ENCODE measurements around the gene LRRC43.

LRRC43 gene

GRCh38 chr12:122182887-122183587, at the start of gene LRRC43:
LRRC43 (plus strand) TSS chr12:122183123; CDS start chr12:122183145, 22 bp downstream.
- H3K4me3 Mint-ChIP-seq = peak within 1 kb of the TSS; percentile 80
- no peak for TF ChIP-seq CTCF (IDR thresholded peaks at IDR 0.05)
- H3K36me3 Mint-ChIP-seq (ENCODE audit: low read depth) = no peaks in the 10 kb centered on the region
- H3K9me3 Mint-ChIP-seq = no peaks in the 10 kb centered on the region
- peaks cover 45% of the 10 kb centered on the region for H3K27me3 Mint-ChIP-seq (ENCODE audit: low read depth, poor library complexity)
- DNase-seq = peak; percentile 78
- H3K4me1 Mint-ChIP-seq = peaks cover 22% of the 10 kb centered on the region
- H3K27ac Mint-ChIP-seq = no peak within 1 kb of the TSS

- Mint-ChIP-seq H3K36me3 (ENCODE audit: low read depth) (peaks cover 16% of the 10 kb centered on the region), H3K4me1 (peaks cover 13% of the 10 kb centered on the region), H3K27me3 (ENCODE audit: low read depth, poor library complexity) (no peaks in the 10 kb centered on the region), H3K9me3 (no peaks in the 10 kb centered on the region), H3K4me3 (no peak overlapping the region), H3K27ac (no peak overlapping the region)
- DNase-seq = no peak
- TF ChIP-seq CTCF (IDR thresholded peaks at IDR 0.05) = no peak
Observed at GRCh38 chr12:122133192-122133950, 49.6 kb upstream of the LRRC43 start.

- H3K4me1 Mint-ChIP-seq = peaks cover 13% of the 10 kb centered on the region
- TF ChIP-seq CTCF (IDR thresholded peaks at IDR 0.05) = no peak
- peaks cover 3% of the 10 kb centered on the region for H3K27me3 Mint-ChIP-seq (ENCODE audit: low read depth, poor library complexity)
- no peak overlapping the region for H3K27ac Mint-ChIP-seq
- no peak for DNase-seq
- H3K36me3 Mint-ChIP-seq (ENCODE audit: low read depth) = peaks cover 22% of the 10 kb centered on the region
- H3K4me3 Mint-ChIP-seq = no peak overlapping the region
- no peaks in the 10 kb centered on the region for H3K9me3 Mint-ChIP-seq
Observed at GRCh38 chr12:122135437-122136031, 47.4 kb upstream of the LRRC43 start.

GRCh38 chr12:122137229-122137628, 45.7 kb upstream of the LRRC43 start:
- peaks cover 4% of the 10 kb centered on the region for H3K27me3 Mint-ChIP-seq (ENCODE audit: low read depth, poor library complexity)
- no peaks in the 10 kb centered on the region for H3K9me3 Mint-ChIP-seq
- no peak overlapping the region for H3K27ac Mint-ChIP-seq
- H3K4me1 Mint-ChIP-seq = peaks cover 13% of the 10 kb centered on the region
- peak; percentile 48 for DNase-seq
- peaks cover 39% of the 10 kb centered on the region for H3K36me3 Mint-ChIP-seq (ENCODE audit: low read depth)
- TF ChIP-seq CTCF (IDR thresholded peaks at IDR 0.05) = peak; percentile 44
- no peak overlapping the region for H3K4me3 Mint-ChIP-seq

GRCh38 chr12:122137681-122138080, 45.2 kb upstream of the LRRC43 start:
- H3K4me3 Mint-ChIP-seq = no peak overlapping the region
- H3K9me3 Mint-ChIP-seq = peaks cover 3% of the 10 kb centered on the region
- TF ChIP-seq CTCF (IDR thresholded peaks at IDR 0.05) = no peak
- no peak overlapping the region for H3K27ac Mint-ChIP-seq
- peaks cover 44% of the 10 kb centered on the region for H3K36me3 Mint-ChIP-seq (ENCODE audit: low read depth)
- peak; percentile 32 for DNase-seq
- H3K27me3 Mint-ChIP-seq (ENCODE audit: low read depth, poor library complexity) = peaks cover 4% of the 10 kb centered on the region
- peaks cover 13% of the 10 kb centered on the region for H3K4me1 Mint-ChIP-seq
